GM12891 (cell line): ENCODE results near the gene LLGL1.

Source experiments
- POLR2A ChIP-seq: IDR thresholded peaks from 2 replicates; pipeline ENCODE4 v1.6.1; 2011; ENCODE audit warnings: low read depth, low read length, control low read depth
- POLR2AphosphoS5 ChIP-seq: IDR thresholded peaks from 2 replicates; pipeline ENCODE4 v1.6.1; 2011; ENCODE audit warnings: low read depth, low read length, control low read depth
- POU2F2 ChIP-seq: IDR thresholded peaks from 2 replicates; pipeline ENCODE4 v1.6.1; 2011; ENCODE audit warnings: low read depth, mild to moderate bottlenecking, control low read depth, low read length, moderate library complexity

- no peak for TF ChIP-seq POLR2AphosphoS5
- TF ChIP-seq POLR2A = no peak
- TF ChIP-seq POU2F2 = no peak
Measured at GRCh38 chr17:18246109-18246725, 20.8 kb downstream of the LLGL1 start.
